Neuron (in vitro differentiated cells): ENCODE data around the gene IQGAP1.

ENCODE experiments used
- H2AFZ ChIP-seq: one replicate; pipeline ENCODE4 v1.6.1; 2013; ENCODE audit warnings: low read depth, mild to moderate bottlenecking, inconsistent platforms, low read length, moderate library complexity
- H3K27me3 ChIP-seq: one replicate; pipeline ENCODE4 v1.6.1; 2013; ENCODE audit warnings: low read length; ENCODE audit not compliant: insufficient read depth
- H3K36me3 ChIP-seq: one replicate; pipeline ENCODE4 v1.6.1; 2013; ENCODE audit warnings: low read length; ENCODE audit not compliant: insufficient read depth
- H3K4me1 ChIP-seq: one replicate; pipeline ENCODE4 v1.6.1; 2013; ENCODE audit warnings: low read length; ENCODE audit not compliant: insufficient read depth
- H3K4me3 ChIP-seq: 2 replicates; pipeline ENCODE4 v1.5.1; 2013; ENCODE audit warnings: mild to moderate bottlenecking, low read length, moderate library complexity
- H3K9me3 ChIP-seq: one replicate; pipeline ENCODE4 v1.6.1; 2013; ENCODE audit warnings: low read length

IQGAP1 gene

DNA sequence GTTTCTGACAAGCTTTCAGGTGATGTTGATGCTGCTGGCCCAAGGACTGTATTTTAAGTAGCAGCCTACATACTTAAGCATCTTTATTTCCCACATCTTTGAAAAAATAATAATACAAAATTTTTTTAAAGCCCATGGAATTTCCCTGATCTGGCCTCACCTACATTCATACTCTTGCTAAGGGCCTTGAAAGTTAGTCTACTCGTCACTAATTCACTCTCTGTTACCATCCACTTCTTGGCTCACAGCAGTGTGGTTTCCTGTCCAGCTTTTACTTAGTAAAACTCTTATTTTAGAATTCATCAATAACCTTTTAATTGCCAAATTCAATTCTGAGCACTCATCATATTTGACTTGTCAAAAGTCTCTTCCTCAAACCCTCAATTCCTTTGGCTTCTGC is 82.4 kb downstream of the IQGAP1 start:
- Histone ChIP-seq H3K4me3 (no peak overlapping the region), H3K4me1 (no peaks in the 10 kb centered on the region), H3K36me3 (peaks cover 60% of the 10 kb centered on the region), H2AFZ (no peak overlapping the region), H3K9me3 (peaks cover 3% of the 10 kb centered on the region), H3K27me3 (no peaks in the 10 kb centered on the region)

DNA sequence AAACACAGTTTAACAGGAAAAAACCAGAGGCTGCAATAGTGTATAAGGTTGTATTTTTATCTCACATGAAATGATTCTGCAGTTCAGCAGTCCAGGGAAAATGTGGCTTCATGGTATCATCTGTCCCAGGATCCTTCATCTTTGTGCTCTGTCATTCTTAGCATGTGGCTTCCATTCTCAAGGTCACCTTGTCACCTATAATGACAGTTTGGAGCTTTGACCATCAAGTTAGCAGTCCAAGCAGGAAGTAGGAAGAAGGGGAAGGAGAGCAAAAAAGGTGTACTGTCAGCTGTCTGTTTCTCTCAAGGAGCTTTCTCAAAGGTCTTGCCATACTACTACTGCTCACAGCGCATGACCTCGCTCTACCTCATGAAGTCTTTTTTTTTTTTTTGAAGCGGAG is 83.1 kb downstream of the IQGAP1 start:
- Histone ChIP-seq H3K4me3 (no peak overlapping the region), H3K27me3 (no peaks in the 10 kb centered on the region), H3K4me1 (no peaks in the 10 kb centered on the region), H3K9me3 (peaks cover 3% of the 10 kb centered on the region), H3K36me3 (peaks cover 55% of the 10 kb centered on the region), H2AFZ (no peak overlapping the region)

DNA sequence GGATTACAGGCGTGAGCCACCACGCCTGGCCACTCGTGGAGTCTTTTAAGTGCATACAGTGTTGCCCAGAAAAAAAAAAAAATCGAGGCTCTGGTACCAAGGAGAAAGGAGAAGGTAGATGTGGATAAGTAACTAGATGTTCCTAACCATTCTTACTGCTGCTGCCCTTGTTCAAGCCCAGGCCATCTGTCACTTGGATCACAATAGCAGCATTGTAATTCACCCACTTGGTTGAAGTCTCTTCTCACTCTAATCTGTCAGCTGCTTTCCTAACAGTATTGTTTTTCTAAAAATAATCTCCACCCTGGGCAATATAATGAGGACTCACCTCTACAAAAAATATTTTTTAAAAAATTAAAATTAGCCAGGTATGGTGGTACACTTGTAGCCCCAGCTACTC is 83.7 kb downstream of the IQGAP1 start:
- Histone ChIP-seq H3K27me3 (no peaks in the 10 kb centered on the region), H3K36me3 (peaks cover 54% of the 10 kb centered on the region), H3K4me3 (no peak overlapping the region), H2AFZ (no peak overlapping the region), H3K4me1 (no peaks in the 10 kb centered on the region), H3K9me3 (peaks cover 3% of the 10 kb centered on the region)

DNA sequence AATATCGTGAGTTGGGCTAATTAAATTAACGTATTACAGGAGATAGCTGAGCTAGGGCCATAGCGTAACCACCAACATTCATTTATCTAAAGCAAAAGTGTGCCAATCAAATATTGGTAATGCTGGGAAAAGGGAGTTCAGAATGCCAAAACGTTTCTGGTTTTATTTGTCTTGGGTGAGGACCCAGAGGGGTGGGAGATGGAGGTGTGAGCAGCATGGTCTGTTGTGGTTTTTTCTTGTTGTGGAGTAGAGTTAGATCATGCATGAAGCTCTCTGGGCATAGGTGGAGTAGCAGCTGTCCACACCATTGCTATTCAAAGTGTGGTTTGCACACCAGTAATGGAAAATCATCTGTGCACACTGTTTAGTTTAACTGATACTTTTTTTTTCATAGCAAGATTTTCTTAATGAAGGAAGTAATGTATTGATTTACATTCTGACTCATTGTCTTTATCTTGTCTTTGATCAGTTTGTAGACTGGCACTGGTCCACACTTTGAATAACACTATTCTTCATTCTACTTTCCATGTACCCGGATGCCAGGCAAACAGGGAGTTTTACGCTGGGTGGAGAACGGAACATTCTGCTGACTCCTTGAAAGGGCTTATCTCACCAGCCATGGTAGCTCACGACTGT is 90.9 kb downstream of the IQGAP1 start:
- Histone ChIP-seq H3K27me3 (no peaks in the 10 kb centered on the region), H3K36me3 (peaks cover 66% of the 10 kb centered on the region), H3K9me3 (no peaks in the 10 kb centered on the region), H2AFZ (no peak overlapping the region), H3K4me1 (no peaks in the 10 kb centered on the region), H3K4me3 (no peak overlapping the region)

DNA sequence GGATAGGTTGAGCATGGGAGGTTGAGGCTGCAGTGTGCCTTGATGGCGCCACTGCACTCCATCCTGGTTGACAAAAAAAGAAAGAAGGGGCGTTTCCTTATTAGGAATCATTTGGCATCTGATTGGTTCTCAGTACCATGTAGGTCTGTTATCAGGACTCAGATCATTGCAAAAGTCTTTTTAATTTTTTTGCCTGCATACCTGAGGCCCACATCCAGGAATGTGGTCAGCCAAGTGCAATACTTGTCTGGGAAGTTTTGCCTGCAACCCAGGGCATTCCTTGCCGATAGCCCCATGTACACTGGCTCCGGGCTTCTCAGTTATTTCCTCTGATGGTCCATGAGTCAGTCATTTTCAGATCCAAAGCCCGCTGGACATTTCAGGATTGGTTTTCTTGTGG is 91.6 kb downstream of the IQGAP1 start:
- H3K9me3 ChIP-seq: no peaks in the 10 kb centered on the region
- peaks cover 61% of the 10 kb centered on the region for H3K36me3 ChIP-seq
- no peak overlapping the region for H3K4me3 ChIP-seq
- H2AFZ ChIP-seq: no peak overlapping the region
- H3K27me3 ChIP-seq: no peaks in the 10 kb centered on the region
- no peaks in the 10 kb centered on the region for H3K4me1 ChIP-seq

DNA sequence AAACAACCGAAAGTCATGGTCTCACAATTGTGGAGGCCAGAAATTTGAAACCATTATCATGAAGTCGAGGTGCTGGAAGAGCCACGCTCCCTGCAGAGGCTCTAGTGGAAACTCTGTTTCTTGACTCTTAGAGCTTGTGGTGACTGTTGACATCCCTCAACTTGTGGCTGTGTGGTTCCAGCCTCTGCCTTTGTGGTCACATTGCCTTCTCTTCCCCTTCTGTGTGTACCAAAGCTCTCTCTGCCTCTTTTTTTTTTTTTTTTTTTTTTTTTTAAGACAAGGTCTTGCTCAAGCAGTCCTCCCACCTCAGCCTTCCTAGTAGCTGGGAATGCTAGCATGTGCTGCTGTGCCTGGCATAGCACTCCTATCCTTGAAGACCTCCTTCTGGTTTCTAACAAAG is 93.0 kb downstream of the IQGAP1 start:
- H3K4me1 ChIP-seq: no peaks in the 10 kb centered on the region
- no peaks in the 10 kb centered on the region for H3K9me3 ChIP-seq
- no peaks in the 10 kb centered on the region for H3K27me3 ChIP-seq
- H3K36me3 ChIP-seq: peaks cover 61% of the 10 kb centered on the region
- H3K4me3 ChIP-seq: no peak overlapping the region
- no peak overlapping the region for H2AFZ ChIP-seq

DNA sequence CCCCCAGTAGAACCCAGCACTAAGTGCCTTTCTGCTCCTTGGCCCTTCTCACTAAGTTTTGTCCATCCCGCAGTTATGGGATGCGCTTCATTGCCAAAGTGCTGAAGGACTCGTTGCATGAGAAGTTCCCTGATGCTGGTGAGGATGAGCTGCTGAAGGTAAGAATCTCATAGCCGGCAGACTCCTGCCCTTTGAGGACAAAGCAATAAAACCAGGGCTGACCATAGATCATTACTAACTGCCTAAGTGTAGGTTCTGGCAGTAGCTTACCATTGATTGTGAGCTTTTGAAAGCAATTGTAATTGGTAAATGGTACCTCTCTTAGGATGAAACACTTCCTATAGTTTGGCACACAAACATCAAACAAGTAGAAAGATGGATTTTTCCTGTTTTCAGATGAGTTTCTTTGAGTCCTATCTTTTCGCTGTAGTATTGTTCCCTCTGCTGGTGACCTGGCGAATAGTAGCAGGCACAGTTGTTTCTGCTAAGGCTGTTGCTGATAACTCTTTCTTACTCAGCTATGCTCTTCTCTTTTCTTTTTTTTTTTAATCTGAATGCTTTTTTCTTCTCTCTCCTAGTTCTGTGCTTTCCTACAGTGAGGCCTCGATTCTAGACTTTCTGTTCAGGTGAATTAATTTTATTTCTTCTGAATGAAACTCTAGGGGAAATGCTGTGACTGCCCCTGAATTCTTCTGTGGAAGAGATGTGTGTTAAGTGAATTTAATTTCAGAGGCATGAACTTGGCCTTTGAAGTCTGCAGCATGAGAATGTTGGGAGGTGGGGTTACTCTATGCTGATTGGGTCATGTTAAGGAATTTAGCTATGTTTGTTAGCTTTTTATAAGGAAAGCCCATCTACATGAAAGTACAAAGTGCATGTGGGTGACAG is 94.3 kb downstream of the IQGAP1 start:
- no peaks in the 10 kb centered on the region for H3K4me1 ChIP-seq
- no peaks in the 10 kb centered on the region for H3K9me3 ChIP-seq
- H3K36me3 ChIP-seq: peaks cover 66% of the 10 kb centered on the region
- no peak overlapping the region for H3K4me3 ChIP-seq
- H2AFZ ChIP-seq: no peak overlapping the region
- H3K27me3 ChIP-seq: no peaks in the 10 kb centered on the region

DNA sequence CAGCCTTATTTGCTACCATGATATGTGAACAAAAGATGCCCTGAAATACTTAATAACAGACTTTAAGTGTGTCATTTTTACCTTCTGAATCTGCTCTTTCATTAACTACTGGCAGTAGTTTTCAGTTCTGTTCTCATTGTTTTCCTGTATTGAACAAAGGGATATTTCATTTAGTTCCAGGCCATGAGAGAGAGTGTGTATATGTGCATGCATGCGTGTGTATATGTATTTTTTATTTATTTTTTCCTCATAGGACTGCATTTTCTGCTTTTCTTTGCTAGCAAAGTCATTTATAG is 94.9 kb downstream of the IQGAP1 start:
- no peaks in the 10 kb centered on the region for H3K27me3 ChIP-seq
- peaks cover 64% of the 10 kb centered on the region for H3K36me3 ChIP-seq
- H3K9me3 ChIP-seq: no peaks in the 10 kb centered on the region
- no peak overlapping the region for H3K4me3 ChIP-seq
- no peaks in the 10 kb centered on the region for H3K4me1 ChIP-seq
- H2AFZ ChIP-seq: no peak overlapping the region

DNA sequence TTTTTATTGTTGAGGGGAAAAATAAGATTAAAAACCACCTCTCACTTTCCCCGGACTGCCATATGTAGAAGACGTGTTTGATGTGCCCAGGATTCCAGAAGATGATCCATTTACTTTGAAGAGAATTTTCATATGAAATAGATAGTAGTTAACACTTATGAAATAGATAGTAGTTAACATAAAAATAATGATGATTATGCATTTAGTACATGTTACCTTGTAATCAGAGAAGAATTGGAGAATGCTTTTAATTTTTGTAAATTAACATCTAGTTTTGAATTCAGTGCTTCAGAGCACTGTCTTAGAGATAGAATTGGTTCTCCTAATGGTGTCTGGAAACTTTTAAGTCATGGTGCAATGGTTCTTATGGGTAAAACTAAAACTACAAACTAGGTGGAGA is 95.6 kb downstream of the IQGAP1 start:
- H3K27me3 ChIP-seq: no peaks in the 10 kb centered on the region
- no peak overlapping the region for H3K4me3 ChIP-seq
- no peak overlapping the region for H2AFZ ChIP-seq
- H3K36me3 ChIP-seq: peaks cover 62% of the 10 kb centered on the region
- no peaks in the 10 kb centered on the region for H3K9me3 ChIP-seq
- no peaks in the 10 kb centered on the region for H3K4me1 ChIP-seq

DNA sequence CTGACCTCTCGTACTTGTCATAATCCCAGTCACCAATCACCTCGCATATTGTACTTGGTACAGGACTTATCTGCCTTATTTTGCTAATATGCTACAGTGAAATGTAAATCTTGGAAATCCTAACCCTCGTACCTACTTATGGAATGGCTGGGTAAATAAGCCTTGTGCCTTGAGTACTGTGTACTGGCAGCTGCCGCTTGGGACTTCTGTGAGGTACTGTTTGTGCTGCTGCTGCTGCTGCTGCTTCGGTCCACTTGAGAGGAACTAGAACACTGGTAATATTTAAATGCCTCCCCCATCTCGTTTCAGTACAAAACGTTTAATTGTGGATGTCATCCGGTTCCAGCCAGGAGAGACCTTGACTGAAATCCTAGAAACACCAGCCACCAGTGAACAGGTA is 99.1 kb downstream of the IQGAP1 start:
- Histone ChIP-seq H3K4me3 (no peak overlapping the region), H3K36me3 (peaks cover 68% of the 10 kb centered on the region), H2AFZ (no peak overlapping the region), H3K9me3 (no peaks in the 10 kb centered on the region), H3K27me3 (no peaks in the 10 kb centered on the region), H3K4me1 (no peaks in the 10 kb centered on the region)

DNA sequence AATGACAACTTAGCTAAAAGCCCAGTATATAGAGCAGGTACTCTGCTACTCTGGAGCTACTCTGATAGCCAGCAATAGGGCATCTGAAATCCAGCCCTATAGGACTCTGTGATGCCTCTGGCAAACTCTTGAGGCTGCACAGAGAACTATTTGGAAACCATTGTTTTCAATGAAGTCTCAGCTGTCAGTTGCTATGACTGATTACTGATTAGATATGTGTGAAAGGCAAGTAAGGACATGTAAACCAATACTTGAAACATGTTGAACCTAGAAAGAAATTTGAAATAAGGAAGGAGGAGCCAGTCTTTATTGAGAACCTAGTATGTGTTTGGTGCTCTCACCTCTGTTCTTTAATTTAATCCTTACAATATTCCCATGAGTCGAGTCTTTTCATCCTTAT is 101.5 kb downstream of the IQGAP1 start:
- H3K4me1 ChIP-seq: no peaks in the 10 kb centered on the region
- no peak overlapping the region for H2AFZ ChIP-seq
- H3K36me3 ChIP-seq: peaks cover 74% of the 10 kb centered on the region
- H3K27me3 ChIP-seq: no peaks in the 10 kb centered on the region
- no peak overlapping the region for H3K4me3 ChIP-seq
- H3K9me3 ChIP-seq: no peaks in the 10 kb centered on the region

DNA sequence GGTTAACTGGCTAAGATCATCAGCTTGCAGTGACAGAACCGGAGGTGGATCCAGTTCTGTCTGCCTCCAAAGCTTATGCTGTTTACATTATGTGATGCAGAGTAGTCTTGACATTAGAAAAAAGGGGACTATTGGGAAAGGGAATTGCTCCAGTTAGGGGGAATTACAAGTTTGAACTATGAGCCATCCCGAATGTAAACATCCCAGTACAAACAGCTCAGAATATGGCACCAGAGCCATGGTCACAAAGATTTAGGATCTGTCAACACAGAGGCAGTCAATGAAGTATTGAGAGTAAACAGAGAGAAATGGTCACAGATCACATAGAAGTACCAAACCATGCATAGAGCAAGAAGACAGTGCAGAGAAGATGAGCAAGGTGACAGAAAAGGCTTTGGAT is 101.9 kb downstream of the IQGAP1 start:
- H3K36me3 ChIP-seq: peaks cover 78% of the 10 kb centered on the region
- H3K27me3 ChIP-seq: no peaks in the 10 kb centered on the region
- H2AFZ ChIP-seq: no peak overlapping the region
- no peaks in the 10 kb centered on the region for H3K4me1 ChIP-seq
- no peaks in the 10 kb centered on the region for H3K9me3 ChIP-seq
- H3K4me3 ChIP-seq: no peak overlapping the region

DNA sequence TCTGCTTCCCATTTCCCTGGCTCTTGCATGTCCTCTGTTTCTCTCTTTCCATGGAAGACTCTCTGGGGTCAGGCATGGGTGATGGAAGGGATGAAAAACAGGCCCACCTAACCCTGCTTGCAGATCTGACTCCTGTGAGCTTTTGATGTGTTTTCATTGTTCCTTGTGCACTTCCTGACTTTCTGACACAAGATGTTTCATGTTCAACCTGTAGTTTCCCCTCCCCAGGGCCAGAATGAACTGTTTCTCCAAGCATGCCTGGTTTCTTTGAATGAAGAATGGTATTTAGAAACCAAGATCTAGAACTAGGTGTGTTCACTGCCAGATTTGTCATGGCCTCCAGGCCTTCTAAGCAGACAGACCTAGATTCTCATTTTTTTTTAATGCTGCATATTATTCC is 105.6 kb downstream of the IQGAP1 start:
- Histone ChIP-seq H3K36me3 (peaks cover 78% of the 10 kb centered on the region), H3K4me3 (no peak overlapping the region), H3K27me3 (no peaks in the 10 kb centered on the region), H3K9me3 (no peaks in the 10 kb centered on the region), H3K4me1 (no peaks in the 10 kb centered on the region), H2AFZ (no peak overlapping the region)

DNA sequence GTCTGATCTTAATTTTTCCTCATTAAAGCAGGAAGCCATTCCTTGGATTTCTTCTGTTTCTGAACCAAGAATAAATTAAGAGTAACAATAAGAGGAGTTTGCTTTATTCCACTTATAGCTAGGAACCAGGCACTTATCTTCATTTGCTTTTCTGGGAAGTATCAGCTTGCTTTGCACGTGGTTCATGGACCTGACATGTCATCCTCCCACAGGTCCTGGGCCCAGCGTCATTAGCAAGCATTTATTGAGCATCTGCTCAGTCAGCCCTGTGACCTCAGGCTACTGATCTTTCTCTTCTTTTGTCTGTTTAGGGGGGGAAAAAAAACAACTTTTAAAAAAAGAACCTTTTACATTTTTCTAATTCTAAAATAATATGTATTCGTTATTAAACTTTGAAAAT is 107.0 kb downstream of the IQGAP1 start:
- Histone ChIP-seq H3K27me3 (no peaks in the 10 kb centered on the region), H3K36me3 (peaks cover 80% of the 10 kb centered on the region), H3K9me3 (no peaks in the 10 kb centered on the region), H3K4me3 (no peak overlapping the region), H3K4me1 (no peaks in the 10 kb centered on the region), H2AFZ (no peak overlapping the region)
